Endothelial cell of umbilical vein (primary cell): ENCODE data around the gene TRRAP. TPM values are rescaled to one million over a fixed set of nuclear protein-coding genes. Genes with fewer than 3 reads are reported as not detected.

Experiments
- BruUV-seq: library from RNA; stranded (reverse); fragments of 400-500 nt; replicated peaks from 2 replicates; lab custom pipeline; 2021; lab: Mats Ljungman, UMichigan
- CTCF ChIA-PET: fragments of 300-600, 350-600 bp; sonication (Branson Sonifier 250); formaldehyde crosslinking; loops from one replicate; lab custom pipeline; 2021; ENCODE audit warnings: antibody characterized with exemption, inconsistent platforms; lab: Charles Lee
- POLR2A ChIA-PET: fragments of 300-600, 350-600 bp; sonication (Branson Sonifier 250); formaldehyde crosslinking; loops from one replicate; lab custom pipeline; 2021; ENCODE audit warnings: antibody characterized with exemption, inconsistent platforms; lab: Charles Lee
- DNase-seq: peaks from one replicate; pipeline ENCODE4 v3.0.0-alpha.2; 2011; ENCODE audit warnings: low read depth, low spot score
- FAIRE-seq: peaks from 2 replicates; lab custom pipeline; 2011; peaks lifted over from hg19 to GRCh38; lab: Jason Lieb, UNC
- H2AFZ ChIP-seq: 2 replicates; pipeline ENCODE4 v1.6.0; 2012; ENCODE audit warnings: low read depth, low read length, control low read depth, inconsistent platforms
- H3K27ac ChIP-seq: 2 replicates; pipeline ENCODE4 v1.5.1; 2011; ENCODE audit warnings: low read depth, mild to moderate bottlenecking, control low read depth, low read length, moderate library complexity; ENCODE audit not compliant: insufficient read depth
- H3K27me3 ChIP-seq, 2 experiments: 2 replicates each; pipeline versions ENCODE4 v1.6.0 to v1.6.1; 2011; ENCODE audit warnings: low read length in 2 of 2, mixed read lengths in 1 of 2; ENCODE audit not compliant: control insufficient read depth in 2 of 2, insufficient read depth in 2 of 2
- H3K36me3 ChIP-seq, 2 experiments: 2 replicates in 1 of 2; 3 replicates in 1 of 2; pipeline ENCODE4 v1.5.1; 2011; ENCODE audit warnings: low read length in 2 of 2, mild to moderate bottlenecking in 1 of 2, moderate library complexity in 1 of 2; ENCODE audit not compliant: control insufficient read depth in 2 of 2, insufficient read depth in 2 of 2; ENCODE audit errors: extremely low read depth in 1 of 2
- H3K4me1 ChIP-seq: 3 replicates; pipeline ENCODE4 v1.5.1; 2011; ENCODE audit warnings: mild to moderate bottlenecking, low read length; ENCODE audit not compliant: control insufficient read depth, insufficient read depth; ENCODE audit errors: extremely low read depth
- H3K4me2 ChIP-seq: 2 replicates; pipeline ENCODE4 v1.6.1; 2011; ENCODE audit warnings: low read length, control low read depth, mixed read lengths; ENCODE audit not compliant: insufficient read depth
- H3K4me3 ChIP-seq, 3 experiments: fragments of 200-600 bp in 1 of 3; sonication (generic), shearing (Covaris generic) in 1 of 3; replicated peaks in 1 of 3; 2 replicates each; pipeline ENCODE4 v1.5.1; 2011 to 2016; ENCODE audit warnings: control low read depth in 3 of 3, low read length in 3 of 3, mild to moderate bottlenecking in 2 of 3, inconsistent platforms in 1 of 3, low read depth in 1 of 3, moderate library complexity in 1 of 3; ENCODE audit not compliant: insufficient read depth in 1 of 3
- H3K79me2 ChIP-seq: 2 replicates; pipeline ENCODE4 v1.6.0; 2012; ENCODE audit warnings: low read length, inconsistent platforms; ENCODE audit not compliant: control insufficient read depth, insufficient read depth
- H3K9ac ChIP-seq: replicated peaks from 2 replicates; pipeline ENCODE3; 2011; ENCODE audit warnings: low read length, control low read depth; ENCODE audit not compliant: insufficient read depth; ENCODE audit errors: extremely low read depth
- H3K9me1 ChIP-seq: replicated peaks from 3 replicates; pipeline ENCODE4 v1.6.0; 2011; ENCODE audit warnings: mild to moderate bottlenecking, low read length; ENCODE audit not compliant: control insufficient read depth, insufficient read depth; ENCODE audit errors: extremely low read depth
- H3K9me3 ChIP-seq: replicated peaks from 2 replicates; pipeline ENCODE4 v1.5.1; 2012; ENCODE audit warnings: low read length, inconsistent platforms; ENCODE audit not compliant: control insufficient read depth, insufficient read depth
- H4K20me1 ChIP-seq: replicated peaks from 2 replicates; pipeline ENCODE3; 2011; ENCODE audit warnings: mild to moderate bottlenecking, low read length; ENCODE audit not compliant: control insufficient read depth, insufficient read depth; ENCODE audit errors: extremely low read depth
- CTCF ChIP-seq, 2 donors: IDR thresholded peaks; 1 replicate in 1 of 2; 2 replicates in 1 of 2; pipeline ENCODE4 v1.5.1; 2011; ENCODE audit warnings: low read length in 2 of 2, mild to moderate bottlenecking in 2 of 2, moderate library complexity in 2 of 2, control low read depth in 1 of 2, inconsistent platforms in 1 of 2, low read depth in 1 of 2; ENCODE audit not compliant: insufficient read depth in 1 of 2; ENCODE audit errors: extremely low read depth in 1 of 2
- EZH2 ChIP-seq: IDR thresholded peaks from 2 replicates; pipeline ENCODE4 v1.6.1; 2012; ENCODE audit warnings: borderline replicate concordance, low read depth, mild to moderate bottlenecking, moderate library complexity, low read length, inconsistent platforms; ENCODE audit not compliant: severe bottlenecking
- FOS ChIP-seq: IDR thresholded peaks from 2 replicates; pipeline ENCODE4 v1.6.1; 2011; ENCODE audit warnings: mild to moderate bottlenecking, low read length, moderate library complexity, borderline replicate concordance; ENCODE audit not compliant: insufficient read depth
- GATA2 ChIP-seq: IDR thresholded peaks from 2 replicates; pipeline ENCODE4 v1.7.0; 2011; ENCODE audit warnings: low read depth, mild to moderate bottlenecking, moderate library complexity, mixed read lengths, low read length; ENCODE audit not compliant: insufficient read length, insufficient read depth
- JUN ChIP-seq: IDR thresholded peaks from 2 replicates; pipeline ENCODE4 v1.6.1; 2011; ENCODE audit warnings: borderline replicate concordance, low read depth; ENCODE audit not compliant: insufficient read length, insufficient read depth
- MAX ChIP-seq: IDR thresholded peaks from 2 replicates; pipeline ENCODE4 v1.6.1; 2011; ENCODE audit not compliant: insufficient read depth, insufficient read length
- MYC ChIP-seq: IDR thresholded peaks from one replicate; pipeline ENCODE4 v1.6.1; 2011; ENCODE audit warnings: mild to moderate bottlenecking, low read depth, low read length
- POLR2A ChIP-seq: IDR thresholded peaks from 2 replicates; pipeline ENCODE4 v1.6.1; 2012; ENCODE audit warnings: low read depth, mild to moderate bottlenecking, control low read depth, low read length
- POLR2AphosphoS5 ChIP-seq: IDR thresholded peaks from 2 replicates; pipeline ENCODE4 v1.6.1; 2012; ENCODE audit warnings: low read depth, mild to moderate bottlenecking, control low read depth, low read length, moderate library complexity; ENCODE audit not compliant: insufficient read depth
- dilution Hi-C: fragments of 300-500 bp; cut with MboI; formaldehyde crosslinking; loops from one replicate; pipeline ENCODE4 v1.15.0; 2019; ENCODE audit warnings: low sequenced_read_pairs; ENCODE audit not compliant: extremely low pct_ligation_motif_present
- intact Hi-C: fragments of 100-400 bp; cut with micrococcal nuclease; formaldehyde crosslinking; loops from one replicate; pipeline ENCODE4 v1.10.0; 2022
- polyA plus RNA-seq, 4 experiments: library from polyadenylated mRNA; depleted of rRNA in 3 of 4; stranded (reverse) in 3 of 4; unstranded in 1 of 4; fragments of >200 nt; gene quantifications; 2 replicates each; pipeline versions ENCODE4 v1.2.1 to v1.2.3, GENCODE V29; 2011 to 2012; ENCODE audit warnings: missing spikeins in 1 of 4
- total RNA-seq: library from RNA; stranded (reverse); gene quantifications from 2 replicates; pipeline ENCODE4 v1.2.3, GENCODE V29; 2021

TRRAP gene
- total and polyA plus RNA-seq, 2 donors (not counting 3 experiments of a cell fraction or from before 2014, with no cell fraction given), result 21.8 to 45.8 TPM

GRCh38 chr7:99000196-99000903 lies 122.0 kb downstream of the TRRAP start:
- no peaks in the 10 kb centered on the region for H3K27me3 ChIP-seq
- no peak overlapping the region for H3K27ac ChIP-seq
- H4K20me1 ChIP-seq, result no peaks in the 10 kb centered on the region
- intact Hi-C loops, result no loop called here
- no peaks in the 10 kb centered on the region for H3K79me2 ChIP-seq
- FAIRE-seq (no peak), DNase-seq (no peak)
- no peak overlapping the region for H2AFZ ChIP-seq
- no peaks in the 10 kb centered on the region for H3K4me1 ChIP-seq
- no TSS peak for BruUV-seq
- dilution Hi-C loops, result no loop called here
- no peaks in the 10 kb centered on the region for H3K9me1 ChIP-seq
- no peaks in the 10 kb centered on the region for H3K9me3 ChIP-seq
- no peak overlapping the region for H3K4me2 ChIP-seq
- ChIA-PET POLR2A (no interaction called here), CTCF (no interaction called here)
- H3K36me3 ChIP-seq, result peaks cover 11 to 53% of the 10 kb centered on the region in 2 experiments
- H3K9ac ChIP-seq, result no peak overlapping the region
- TF ChIP-seq MYC (no peak), MAX (no peak)
- no peak overlapping the region for H3K4me3 ChIP-seq

GRCh38 chr7:99000904-99001465 lies 122.7 kb downstream of the TRRAP start:
- no peaks in the 10 kb centered on the region for H4K20me1 ChIP-seq
- no peaks in the 10 kb centered on the region for H3K27me3 ChIP-seq
- intact Hi-C loops, result no loop called here
- no peaks in the 10 kb centered on the region for H3K9me1 ChIP-seq
- no peaks in the 10 kb centered on the region for H3K9me3 ChIP-seq
- no peak overlapping the region for H3K9ac ChIP-seq
- H3K4me3 ChIP-seq, result no peak overlapping the region
- H3K4me1 ChIP-seq, result no peaks in the 10 kb centered on the region
- H3K36me3 ChIP-seq, result peaks cover 11 to 51% of the 10 kb centered on the region in 2 experiments
- BruUV-seq, result no TSS peak
- CTCF ChIA-PET, result no interaction called here
- no peak for TF ChIP-seq CTCF (IDR thresholded peaks at IDR 0.05; ENCODE audit: extremely low read depth in 1 of 2, insufficient read depth in 1 of 2, low read depth in 1 of 2, low read length in 2 of 2)
- no peak for TF ChIP-seq FOS
- no peak for TF ChIP-seq POLR2A
- no peak for TF ChIP-seq GATA2
- no peak for TF ChIP-seq MYC
- no peak for TF ChIP-seq POLR2AphosphoS5
- no peak for TF ChIP-seq JUN
- no peak for TF ChIP-seq EZH2
- no peak for TF ChIP-seq MAX
- dilution Hi-C loops, result no loop called here
- no peak overlapping the region for H3K27ac ChIP-seq
- no peak overlapping the region for H2AFZ ChIP-seq
- no peak overlapping the region for H3K4me2 ChIP-seq
- POLR2A ChIA-PET, result no interaction called here
- FAIRE-seq (no peak), DNase-seq (no peak)
- no peaks in the 10 kb centered on the region for H3K79me2 ChIP-seq
